Skeletal muscle cell (primary cell): ENCODE measurements around the gene OR10X1.

Experiments
- DNase-seq: peaks from one replicate; pipeline ENCODE4 v3.0.0-alpha.2; 2010; ENCODE audit warnings: low read depth
- H3K4me3 ChIP-seq: 2 replicates; pipeline ENCODE4 v1.5.1; 2011; ENCODE audit warnings: low read depth, mild to moderate bottlenecking, control low read depth, low read length, moderate library complexity

Gene OR10X1, protein sequence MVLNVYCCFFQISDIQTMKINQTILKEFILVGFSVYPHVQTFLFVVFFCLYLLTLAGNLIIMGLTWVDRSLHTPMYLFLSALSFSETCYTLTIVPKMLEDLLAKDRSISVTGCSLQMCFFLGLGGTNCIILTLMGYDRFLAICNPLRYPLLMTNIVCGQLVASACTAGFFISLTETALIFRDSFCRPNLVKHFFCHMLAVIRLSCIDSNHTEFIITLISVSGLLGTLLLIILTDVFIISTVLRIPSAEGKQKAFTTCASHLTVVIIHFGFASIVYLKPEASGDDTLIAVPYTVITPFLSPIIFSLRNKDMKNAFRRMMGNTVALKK

DNA sequence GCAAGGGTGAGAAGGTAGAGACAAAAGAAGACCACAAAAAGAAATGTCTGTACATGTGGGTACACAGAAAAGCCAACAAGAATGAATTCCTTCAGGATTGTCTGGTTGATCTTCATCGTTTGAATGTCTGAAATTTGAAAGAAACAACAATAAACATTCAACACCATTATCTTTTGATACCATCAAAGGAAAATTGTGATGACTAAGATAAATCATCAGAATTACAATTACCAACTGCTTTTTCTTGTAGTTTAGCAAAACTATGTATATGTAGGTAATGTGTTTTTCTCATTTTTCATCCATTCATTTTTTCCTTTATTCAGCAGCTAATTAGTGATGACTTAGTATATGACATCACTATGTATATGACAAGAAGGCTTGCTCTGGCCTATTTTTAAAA lies at the start of gene OR10X1:
Gene OR10X1 (minus strand): TSS at position 167 of the 400 bp plus-strand sequence. CDS start 0 bp downstream, at position 167.
- DNase-seq = no peak
- H3K4me3 ChIP-seq = no peak within 1 kb of the TSS

DNA sequence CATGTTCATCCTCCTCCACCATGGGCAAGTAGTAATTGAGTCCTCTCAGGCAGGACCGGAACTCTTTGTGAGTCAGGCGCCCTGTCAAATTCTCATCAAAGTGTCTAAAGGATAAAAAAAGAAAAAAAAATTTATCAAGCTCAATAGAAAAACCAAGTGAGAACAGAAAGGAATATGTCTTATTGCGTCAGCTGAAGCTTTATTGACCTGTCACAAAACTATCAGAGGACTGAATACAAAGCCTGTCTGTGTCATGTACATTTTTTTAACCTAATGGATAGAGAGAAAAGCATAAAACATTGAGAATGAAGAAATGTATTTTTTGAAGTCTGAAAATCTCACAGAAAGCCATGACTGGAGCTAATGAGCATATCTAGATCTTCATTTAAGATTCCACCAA lies 34.1 kb upstream of the OR10X1 start:
- H3K4me3 ChIP-seq = no peak overlapping the region
- DNase-seq = no peak

DNA sequence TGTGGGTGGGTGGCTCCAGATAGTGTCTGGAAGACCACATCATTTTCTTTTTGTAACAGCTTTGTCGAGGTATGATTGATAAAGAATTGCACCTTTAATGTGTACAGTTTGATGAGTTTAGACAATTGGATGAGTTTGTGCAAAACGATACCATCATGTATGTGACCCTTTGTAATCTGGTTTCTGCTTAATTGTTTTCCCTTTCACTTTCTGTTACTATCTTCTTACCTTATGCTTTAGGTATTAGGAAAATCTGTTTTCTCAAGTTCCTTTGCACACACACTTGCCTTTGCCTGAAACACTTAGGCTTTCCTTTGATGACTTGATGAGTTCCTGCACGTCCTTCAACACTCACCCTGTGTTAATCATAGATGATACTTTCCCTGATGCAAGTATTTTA lies 32.2 kb upstream of the OR10X1 start:
- DNase-seq = no peak
- no peak overlapping the region for H3K4me3 ChIP-seq

DNA sequence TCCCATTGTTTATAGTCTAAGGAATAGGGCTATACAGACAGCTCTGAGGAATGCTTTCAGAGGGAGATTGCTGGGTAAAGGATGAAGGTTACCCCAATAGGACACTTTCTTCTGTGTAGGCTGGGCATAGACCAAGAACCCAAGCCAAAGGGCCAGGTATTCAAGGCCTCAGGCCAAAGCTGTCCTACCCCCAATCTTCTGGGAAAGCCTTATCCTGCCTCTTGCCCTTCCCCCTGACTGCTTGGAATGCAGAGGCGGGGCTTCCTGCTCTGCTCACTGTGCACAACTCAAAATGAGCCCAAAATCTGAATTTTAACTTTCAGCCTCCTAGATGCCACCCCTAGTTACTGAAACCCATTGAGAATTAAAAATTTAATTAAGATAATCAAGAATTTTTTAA lies 27.6 kb upstream of the OR10X1 start:
- H3K4me3 ChIP-seq = no peak overlapping the region
- DNase-seq = no peak

DNA sequence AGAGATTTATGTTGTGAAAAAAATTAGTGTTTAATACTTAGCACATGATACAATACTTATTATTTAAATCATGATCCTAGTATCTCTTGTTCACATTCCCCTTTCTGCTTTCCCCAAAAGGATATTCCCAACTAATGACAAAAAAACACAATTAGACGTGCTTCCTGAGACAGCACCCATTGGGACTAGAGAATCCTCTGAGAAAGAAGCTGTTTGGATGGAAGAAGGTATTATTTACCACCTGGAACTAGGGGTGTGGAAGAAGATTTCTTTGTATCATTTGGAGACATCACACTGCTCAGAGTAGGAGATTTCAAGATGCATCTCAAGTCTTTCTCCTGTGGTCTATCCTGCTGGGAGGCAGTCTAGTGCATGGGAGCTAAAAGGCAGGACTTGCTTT lies 25.3 kb upstream of the OR10X1 start, which contains the start of gene OR10Z1:
Gene OR10Z1 (plus strand): TSS at position 301 of the 400 bp plus-strand sequence. CDS start 1,171 bp downstream, outside the sequence.
- no peak for DNase-seq
- H3K4me3 ChIP-seq = no peak within 1 kb of the TSS

DNA sequence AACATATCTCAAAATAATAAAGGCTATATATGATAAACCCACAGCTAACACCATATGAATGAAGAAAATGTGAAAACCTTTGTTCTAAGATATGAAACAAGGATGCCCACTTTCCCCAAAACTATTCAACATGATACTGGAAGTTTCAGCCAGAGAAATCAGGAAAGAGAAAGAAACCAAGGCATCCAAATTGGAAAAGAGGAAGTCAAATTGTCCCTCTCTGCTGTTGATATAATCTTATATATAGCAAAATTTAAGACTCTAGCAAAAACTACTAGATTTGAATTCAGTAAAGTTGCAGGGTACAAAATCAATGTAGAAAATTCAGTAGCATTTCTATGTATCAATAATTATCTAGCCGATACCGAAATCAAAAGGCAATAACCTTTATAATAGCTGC lies 21.0 kb upstream of the OR10X1 start:
- no peak for DNase-seq
- H3K4me3 ChIP-seq = no peak overlapping the region

DNA sequence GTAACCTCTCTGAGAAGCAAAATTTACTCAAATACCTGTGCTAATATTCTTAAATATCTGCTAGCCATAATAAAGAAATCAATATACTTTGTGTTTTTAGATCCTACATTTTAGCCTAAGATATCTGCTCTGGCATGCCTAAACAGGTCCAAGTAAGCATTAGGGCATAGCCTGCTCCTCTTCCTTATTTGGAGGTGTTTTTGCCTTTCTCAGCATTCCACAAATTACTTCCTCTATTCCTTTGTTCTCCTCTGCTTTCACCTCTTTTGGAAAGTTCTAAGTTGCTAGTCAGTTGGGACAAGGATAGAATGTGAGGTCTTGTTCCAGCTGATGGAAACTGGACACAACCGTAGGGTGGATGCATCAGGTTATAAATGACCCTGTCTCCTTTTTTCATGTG lies 7.2 kb upstream of the OR10X1 start:
- no peak overlapping the region for H3K4me3 ChIP-seq
- no peak for DNase-seq

DNA sequence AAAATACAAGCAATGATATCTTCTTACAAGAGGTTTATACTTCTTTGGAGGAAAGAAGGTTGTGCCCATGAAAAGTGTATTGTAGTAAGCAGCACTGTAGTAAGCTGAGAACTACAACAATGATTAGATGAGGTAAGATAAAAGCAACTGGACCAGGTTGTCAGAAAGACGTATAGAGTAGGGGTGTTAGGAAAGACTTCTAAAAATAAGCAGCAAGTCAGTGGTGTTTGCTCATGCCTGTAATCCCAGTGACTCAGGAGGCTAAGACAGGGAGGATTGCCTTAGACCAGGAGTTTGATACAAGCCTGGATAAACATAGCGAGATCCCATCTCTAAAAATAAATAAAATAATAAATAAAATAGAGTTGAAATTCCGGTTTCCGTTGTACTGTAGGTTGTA lies 4.3 kb upstream of the OR10X1 start:
- no peak for DNase-seq
- H3K4me3 ChIP-seq = no peak overlapping the region

DNA sequence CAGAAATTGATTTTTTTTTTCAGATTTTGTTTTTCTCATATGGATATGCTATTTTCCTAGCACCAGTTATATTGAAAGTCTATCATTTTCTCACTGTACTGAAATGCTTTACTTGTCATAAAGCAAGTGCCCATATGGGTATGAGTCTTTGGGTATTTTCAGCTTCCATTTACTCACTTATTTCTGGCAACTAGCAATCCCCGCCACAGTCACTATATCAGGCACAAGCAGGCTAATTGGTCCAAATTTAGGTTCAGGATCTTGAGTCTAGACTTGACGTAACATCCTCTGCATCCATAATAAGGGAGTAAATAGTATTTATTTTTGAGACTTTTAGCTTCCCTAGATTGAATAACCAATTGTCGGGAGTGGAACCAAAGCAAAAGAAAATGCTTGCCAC lies 2.1 kb downstream of the OR10X1 start:
- no peak for DNase-seq
- no peak overlapping the region for H3K4me3 ChIP-seq

DNA sequence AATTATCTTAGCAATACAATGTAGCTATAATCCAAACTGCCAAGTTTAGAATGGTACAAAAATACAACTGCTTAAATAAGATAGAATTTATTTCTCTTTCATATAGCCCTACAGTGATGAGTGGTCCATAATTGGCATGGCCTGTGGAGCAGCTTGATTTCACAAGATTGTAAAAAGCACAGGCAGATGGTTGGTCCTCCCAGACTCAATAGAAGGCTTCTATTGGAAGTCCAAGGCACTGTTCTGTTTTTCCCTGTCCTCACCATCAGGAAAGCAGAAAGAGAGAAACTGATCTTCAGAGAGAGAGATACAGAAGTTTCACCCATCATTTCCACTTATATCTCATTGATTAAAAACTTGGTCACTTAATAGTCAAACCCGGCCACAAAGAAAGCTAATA lies 7.5 kb downstream of the OR10X1 start:
- no peak for DNase-seq
- H3K4me3 ChIP-seq = no peak overlapping the region

DNA sequence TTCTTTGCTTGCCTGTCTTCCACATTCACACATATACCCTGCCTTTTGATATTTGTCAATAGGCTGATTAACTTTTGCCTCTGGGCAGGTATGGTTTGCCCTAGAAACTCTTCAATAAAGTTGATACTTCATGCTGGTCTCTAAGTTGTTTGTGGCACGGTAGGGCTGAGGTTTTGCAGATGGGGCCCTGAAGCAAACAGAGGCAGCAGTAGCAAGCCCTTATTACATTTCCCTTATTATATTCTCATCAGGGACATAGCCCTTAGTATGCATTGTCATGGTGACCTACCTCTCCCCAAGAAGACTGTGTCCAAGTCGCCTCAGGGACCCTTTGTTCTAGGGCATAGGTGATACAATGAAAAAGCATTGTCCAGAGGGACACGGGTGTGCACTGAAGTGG lies 9.2 kb downstream of the OR10X1 start, which contains the start of gene OR6P1:
Gene OR6P1 (minus strand): TSS at position 101 of the 400 bp plus-strand sequence. CDS start 6,976 bp downstream, outside the sequence.
- no peak within 1 kb of the TSS for H3K4me3 ChIP-seq
- DNase-seq = no peak

DNA sequence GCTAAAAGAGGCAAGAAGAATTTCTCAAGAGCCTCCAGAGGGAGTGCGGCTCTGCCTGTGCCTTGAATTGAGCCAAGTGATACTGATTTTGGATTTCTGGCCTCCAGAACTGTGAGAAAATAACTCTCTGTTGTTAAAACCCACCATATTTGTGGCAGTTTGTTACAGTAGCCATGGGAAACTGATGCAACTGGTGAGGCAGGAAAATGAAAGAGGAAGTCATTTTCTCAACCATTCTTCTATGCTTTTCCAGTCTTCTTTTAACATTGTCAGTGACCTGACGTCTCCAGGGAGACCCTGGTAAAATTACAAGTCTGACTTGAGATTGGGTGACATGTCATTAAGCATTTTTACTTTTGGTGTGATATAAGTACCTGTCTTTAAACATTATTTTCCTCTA lies 15.1 kb downstream of the OR10X1 start:
- H3K4me3 ChIP-seq = no peak overlapping the region
- DNase-seq = no peak

DNA sequence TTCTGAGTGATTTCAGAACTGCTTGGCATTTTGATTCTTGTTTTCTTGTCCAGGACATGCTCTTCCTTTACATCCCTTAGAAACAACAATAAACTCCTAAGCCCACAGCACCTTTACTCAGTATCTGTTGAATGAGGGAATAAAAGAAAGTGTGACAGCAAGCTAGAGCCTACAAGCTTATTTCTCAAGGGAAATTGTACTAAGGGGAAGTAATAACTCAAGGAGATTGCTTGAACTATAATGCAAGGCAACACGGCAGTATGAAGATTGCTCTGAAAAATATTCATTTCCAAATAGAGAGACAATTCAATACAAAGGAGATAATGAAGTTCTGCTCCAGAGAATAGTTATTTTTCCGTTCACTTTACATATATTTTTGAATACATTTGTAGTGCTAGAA lies 15.8 kb downstream of the OR10X1 start:
- H3K4me3 ChIP-seq = no peak overlapping the region
- DNase-seq = no peak

DNA sequence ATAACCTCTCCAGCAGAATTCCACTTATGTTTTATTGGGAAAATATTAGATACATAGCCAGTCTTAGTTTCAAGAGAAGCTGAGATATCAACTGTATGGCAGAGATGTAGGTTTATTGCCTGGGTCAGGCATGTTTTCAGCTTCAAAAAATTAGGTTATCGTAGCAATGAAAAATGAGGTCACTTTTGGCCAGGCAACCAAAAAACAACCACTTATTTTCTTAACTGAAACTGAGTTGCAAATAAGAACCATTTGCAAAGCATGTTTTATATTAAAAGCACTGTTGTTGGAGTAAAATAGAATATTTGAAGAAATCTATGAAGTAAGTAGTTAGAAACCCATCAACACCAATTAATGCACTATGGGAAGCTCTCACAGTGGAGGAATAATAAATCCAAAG lies 20.0 kb downstream of the OR10X1 start:
- DNase-seq = no peak
- H3K4me3 ChIP-seq = no peak overlapping the region

DNA sequence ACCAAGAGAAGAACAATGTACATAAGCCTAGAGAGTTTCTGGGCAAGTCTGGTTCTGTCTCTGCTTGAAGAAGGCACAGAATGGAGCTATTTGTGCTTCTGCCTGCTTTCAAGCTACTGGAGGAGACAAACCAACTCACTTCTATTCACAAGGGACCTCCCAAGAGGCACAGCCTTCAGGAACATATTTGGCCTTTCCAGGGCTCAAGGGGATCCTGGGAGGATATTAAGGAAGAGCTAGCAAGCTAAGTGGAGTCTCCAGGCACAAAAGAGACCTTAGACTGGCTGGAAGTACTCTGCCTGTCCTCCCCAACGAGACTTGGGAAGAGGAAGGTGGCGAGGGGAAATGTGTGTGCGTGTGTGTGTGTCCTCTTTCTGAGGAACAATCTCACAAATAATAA lies 25.3 kb downstream of the OR10X1 start, which contains the start of gene OR6Y1:
Gene OR6Y1 (minus strand): TSS at position 54 of the 400 bp plus-strand sequence. CDS start 6,300 bp downstream, outside the sequence.
- no peak for DNase-seq
- H3K4me3 ChIP-seq = no peak within 1 kb of the TSS

DNA sequence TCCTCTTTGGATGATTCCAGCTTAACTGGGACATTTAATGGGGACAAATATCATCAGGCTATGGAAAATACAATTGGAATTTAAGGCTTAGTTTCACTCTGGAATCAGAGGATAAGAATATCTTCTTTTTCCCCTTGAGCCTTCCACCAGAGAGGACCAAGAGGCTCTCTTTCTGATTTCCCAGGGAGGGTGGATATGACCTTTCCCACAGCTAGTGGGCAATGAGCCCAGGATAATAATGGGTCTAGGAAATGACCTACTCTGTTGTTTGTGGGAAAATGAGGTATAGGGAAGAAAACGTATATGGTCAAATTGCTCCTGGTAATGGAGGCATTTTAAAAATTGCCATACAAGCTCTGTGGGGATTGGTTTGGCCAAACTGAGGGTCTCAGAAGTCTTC lies 27.4 kb downstream of the OR10X1 start:
- DNase-seq = no peak
- no peak overlapping the region for H3K4me3 ChIP-seq

DNA sequence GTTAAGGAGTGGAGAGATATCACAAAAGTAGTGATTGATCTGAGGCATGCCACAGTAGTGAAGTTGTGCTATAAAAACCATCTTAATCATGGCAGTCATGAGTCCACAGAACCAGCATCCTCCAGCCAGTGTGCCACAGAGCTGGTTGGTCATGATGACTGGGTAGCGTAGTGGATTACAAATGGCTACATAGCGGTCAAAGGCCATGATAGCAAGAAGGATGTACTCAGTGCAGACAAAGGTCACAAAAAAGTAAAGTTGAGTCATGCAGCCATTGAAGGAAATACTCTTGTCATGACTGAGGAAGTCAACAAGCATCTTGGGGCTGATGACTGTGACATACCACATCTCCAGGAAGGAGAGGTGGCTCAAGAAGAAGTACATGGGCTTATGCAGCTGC lies 32.2 kb downstream of the OR10X1 start:
- no peak for DNase-seq
- no peak overlapping the region for H3K4me3 ChIP-seq

DNA sequence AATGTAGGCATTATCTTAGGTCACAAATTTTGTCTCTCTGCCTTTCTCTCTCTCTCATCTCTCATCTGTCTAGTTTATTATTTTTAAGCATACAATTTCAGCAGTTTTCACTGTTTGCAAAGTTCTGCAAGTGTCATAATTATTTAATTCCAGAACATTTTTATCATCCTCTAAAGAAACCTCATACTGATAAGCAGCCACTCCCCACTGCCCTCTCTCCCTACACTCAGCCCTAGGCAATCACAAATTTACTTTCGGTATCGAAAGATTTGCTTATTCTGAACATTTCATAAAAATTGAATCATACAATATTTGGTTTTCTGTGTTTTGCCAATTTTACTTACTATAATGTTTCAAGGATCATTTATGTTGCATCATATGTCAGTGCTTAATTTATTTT lies 42.1 kb downstream of the OR10X1 start:
- no peak for DNase-seq

DNA sequence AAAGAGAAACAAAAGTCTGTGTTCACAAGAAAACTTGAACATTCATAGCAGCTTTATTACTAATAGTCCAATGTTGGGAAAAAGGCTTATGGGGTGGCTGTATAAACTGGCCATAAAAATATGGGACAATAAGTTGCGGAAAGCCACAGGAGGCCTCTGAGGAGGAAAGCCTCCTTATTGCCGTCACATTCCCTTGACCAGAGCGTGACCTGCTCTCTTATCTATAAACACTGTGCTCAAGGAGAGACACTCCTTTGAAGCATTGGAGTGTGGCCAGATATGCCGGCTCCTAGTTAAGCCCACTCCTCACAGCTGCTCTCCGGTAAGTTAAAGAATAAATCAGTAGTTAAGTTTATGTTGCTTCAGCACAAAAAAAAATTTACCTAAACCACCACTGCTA lies 45.2 kb downstream of the OR10X1 start:
- DNase-seq = no peak
- no peak overlapping the region for H3K4me3 ChIP-seq

More for the DNA sequence above, 42.1 kb downstream of the OR10X1 start:
- no peak overlapping the region for H3K4me3 ChIP-seq
